ENCODE measurements around the gene HMOX2.

HMOX2 gene

DNA sequence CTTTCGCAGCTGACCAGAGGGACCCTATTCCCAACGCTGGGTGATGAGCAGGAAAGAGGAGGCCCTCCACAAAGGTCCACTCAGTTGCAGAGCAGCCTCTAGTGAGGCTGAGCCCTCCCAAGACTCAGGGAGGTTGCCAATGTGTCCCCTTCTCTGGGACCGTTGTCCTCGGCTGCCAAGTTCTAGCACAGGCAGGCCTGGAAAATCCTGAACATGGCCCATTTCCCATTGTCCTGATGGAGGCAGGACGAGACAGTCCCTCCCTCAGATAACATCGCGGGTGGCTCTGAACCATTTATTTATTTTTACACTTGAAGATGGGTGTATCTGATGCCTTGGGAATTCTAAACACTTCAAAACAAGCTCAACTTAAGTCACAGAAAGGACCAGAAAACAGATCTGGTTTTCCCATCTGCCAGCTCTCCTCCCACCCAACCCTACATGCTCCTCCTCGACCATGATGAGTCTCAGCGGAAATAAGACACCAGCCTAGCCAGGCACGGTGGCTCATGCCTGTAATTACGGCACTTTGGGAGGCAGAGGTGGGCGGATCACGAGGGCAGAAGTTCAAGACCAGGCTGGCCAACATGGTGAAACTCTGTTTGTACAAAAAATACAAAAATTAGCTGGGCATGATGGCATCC, 49.6 kb downstream of the HMOX2 start:
- DNase-seq: no peak

DNA sequence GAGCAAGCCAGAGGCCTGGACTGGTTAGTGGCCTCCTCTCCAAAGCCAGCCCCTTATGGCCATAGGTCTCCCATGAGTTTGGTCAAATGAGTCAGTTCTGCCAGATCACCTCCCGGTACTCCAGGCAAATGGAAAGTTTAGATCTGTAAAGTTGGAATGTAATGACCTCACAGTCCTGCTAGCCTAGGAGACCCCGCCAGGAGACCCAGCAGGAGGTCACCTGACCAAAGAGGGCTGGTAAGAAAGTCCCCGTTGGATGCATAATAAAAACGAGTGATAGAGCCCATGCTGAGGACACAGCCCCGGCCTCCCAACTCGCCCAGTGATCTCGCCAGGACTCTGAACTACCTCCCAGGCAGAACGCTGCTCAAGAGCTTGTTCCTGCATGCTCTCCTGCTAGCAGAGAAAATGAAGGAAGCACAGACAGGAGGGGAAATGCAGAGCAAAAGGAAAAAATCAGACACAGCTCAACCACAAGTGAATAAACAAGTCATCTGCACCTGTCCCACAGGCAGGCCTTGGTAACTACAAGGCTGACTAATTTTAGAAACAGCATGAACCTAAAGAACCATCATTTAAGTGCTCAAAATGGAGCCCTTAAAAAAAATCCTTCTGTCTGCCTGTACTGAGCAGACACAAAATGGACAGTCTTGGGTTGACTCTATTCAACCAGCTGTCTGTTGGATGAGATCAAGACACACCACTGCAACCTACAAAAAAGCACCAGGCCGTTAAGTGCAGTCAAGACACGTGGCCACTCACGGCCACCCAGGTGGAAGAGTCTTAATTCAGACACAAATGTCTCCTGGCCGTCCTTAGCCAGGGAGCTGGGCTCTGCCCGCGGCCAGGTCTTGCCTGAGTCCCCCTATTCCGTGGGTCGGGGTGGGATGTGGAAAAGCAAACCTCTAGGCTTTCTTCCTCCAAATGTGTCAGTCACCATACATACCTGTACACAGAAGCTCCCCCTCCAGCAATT, 53.2 kb downstream of the HMOX2 start:
- no peak for DNase-seq

DNA sequence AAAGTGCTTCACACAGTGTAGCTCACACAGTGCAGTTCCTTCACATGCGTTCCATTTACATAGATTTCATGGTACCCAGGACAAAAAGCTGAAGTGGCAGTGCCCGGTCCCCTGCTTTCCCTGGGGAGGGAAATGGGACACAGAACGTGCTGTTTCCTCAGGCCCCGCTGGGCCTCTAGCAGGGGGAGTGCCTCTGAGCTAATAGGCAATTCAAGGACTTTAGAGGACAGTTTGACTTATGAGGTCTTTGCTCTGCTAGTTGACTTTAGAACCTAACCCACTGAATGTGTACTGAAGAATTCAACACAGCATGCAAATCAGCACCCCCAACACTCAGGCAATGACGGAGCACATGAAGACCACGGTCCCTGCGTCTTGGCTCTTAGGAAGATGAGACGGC, 55.6 kb downstream of the HMOX2 start:
- DNase-seq: no peak

DNA sequence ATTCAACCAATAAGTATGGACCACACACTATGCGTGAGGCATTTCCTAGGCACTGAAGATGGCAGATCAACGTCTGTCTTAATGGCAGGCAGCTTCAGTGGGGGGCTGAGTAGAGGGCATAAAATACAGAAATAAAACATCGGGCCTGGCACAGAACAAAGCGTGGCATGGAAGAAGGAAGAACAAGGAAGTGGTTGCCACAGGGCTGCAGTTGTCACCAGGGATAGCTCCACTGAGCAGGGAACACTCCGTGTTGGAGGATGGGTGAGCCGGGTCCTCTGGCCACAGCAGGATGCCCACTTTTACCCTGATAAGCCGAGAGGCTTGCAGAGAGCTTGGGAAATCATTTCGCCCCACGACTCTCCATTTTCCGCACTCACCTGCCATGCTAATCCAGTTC, 56.0 kb downstream of the HMOX2 start:
- no peak for DNase-seq

DNA sequence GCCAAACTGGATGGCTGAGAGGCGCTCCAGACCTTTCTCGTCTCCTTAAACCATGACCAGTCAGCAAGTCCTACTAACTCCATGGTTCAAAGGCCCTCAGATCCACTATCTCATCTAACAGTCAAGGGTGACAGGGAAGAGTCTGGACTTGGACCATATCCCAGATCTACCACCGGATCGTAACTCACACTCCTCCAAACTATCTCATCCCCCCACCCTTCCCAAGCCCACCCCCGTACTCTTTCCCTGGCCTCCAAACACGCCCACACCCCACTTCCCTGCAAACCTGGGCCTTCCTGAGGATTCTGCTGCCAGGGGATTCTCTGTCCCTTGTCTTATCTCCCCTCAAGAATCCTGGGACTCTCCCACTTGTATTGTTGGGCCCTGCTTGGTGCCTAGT, 57.3 kb downstream of the HMOX2 start:
- no peak for DNase-seq

DNA sequence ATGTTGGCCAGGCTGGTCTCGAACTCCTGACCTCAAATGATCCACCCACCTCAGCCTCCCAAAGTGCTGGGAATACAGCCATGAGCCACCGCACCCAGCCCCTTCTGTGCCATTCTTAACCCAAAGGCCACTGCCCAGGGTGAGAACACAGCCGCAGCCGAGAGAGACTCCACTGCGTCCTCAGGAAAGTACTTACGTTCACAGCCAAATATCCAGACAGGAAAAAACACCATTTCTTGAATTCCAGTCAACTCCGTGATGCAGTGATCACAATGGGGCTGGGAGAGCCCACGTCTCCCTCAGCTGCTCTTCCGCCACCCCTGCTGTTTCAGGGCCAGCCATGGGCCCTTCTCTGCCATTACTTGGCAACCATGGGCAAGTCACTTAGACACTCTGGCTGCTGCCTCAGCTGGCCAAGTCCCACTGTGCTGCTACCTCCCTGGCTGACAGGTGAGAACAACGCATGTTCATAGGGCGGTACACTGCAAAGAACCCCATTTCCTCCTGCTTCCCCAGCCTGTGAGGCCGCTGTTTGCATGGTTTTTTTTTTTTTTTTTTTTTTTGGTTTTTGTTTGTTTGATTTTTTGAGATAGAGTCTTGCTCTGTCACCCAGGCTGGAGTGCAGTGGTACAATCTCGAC, 58.1 kb downstream of the HMOX2 start:
- DNase-seq: peak; percentile 36 to 56

DNA sequence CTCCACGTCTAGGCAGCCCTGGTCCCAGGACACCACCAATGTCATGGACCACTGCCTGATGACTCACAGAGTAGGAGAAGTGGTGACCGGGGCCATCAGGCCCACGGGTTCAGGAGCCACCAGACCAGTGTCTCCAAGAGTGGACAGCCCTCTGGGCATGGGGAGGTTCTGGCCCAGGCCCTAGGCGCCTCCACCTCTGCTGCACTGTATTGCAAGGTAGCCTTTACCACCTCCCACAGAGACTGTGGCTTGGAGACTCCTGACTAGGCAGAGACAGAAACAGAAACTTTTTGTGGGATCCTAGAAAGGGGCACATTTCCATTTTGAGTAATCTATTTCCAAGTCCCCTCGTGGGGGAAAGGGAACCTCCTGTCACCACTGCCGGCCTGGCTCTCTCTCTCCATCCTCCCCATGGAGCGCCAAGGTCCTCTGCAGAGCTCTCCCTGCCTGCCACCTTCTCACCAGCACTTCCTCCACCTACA, 59.5 kb downstream of the HMOX2 start:
- no peak for DNase-seq

DNA sequence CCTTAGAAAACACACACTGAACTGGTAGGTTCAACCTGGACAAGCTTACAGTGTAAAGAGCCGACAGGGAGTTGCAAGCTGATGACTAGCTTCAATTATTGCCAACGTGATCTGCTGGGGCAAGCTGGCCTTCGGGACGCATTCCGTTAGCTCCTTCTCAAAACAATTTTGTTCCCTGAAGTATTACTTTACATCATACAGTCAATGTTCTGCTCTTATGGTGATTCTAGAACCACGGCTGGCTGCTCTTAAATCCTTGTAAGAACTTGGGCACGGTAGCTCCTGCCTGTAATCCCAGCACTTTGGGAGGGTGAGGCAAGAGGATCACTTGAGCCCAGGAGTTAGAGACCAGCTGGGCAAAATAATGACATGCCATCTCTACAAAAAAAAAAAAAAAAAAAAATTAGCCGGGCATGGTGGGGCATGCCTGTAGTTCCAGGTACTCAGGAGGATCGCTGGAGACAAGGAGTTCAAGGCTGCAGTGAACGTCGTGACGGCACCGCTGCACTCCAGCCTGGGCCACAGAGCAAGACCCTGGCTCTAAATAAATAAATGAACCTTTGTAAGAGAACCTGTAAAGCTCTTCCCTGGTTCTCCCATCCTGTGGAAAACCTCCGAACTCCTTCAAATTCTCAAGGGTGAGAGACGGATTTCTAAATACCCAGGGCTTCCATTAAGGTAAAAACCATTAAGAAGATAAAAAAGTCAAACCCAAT, 60.4 kb downstream of the HMOX2 start:
- no peak for DNase-seq

DNA sequence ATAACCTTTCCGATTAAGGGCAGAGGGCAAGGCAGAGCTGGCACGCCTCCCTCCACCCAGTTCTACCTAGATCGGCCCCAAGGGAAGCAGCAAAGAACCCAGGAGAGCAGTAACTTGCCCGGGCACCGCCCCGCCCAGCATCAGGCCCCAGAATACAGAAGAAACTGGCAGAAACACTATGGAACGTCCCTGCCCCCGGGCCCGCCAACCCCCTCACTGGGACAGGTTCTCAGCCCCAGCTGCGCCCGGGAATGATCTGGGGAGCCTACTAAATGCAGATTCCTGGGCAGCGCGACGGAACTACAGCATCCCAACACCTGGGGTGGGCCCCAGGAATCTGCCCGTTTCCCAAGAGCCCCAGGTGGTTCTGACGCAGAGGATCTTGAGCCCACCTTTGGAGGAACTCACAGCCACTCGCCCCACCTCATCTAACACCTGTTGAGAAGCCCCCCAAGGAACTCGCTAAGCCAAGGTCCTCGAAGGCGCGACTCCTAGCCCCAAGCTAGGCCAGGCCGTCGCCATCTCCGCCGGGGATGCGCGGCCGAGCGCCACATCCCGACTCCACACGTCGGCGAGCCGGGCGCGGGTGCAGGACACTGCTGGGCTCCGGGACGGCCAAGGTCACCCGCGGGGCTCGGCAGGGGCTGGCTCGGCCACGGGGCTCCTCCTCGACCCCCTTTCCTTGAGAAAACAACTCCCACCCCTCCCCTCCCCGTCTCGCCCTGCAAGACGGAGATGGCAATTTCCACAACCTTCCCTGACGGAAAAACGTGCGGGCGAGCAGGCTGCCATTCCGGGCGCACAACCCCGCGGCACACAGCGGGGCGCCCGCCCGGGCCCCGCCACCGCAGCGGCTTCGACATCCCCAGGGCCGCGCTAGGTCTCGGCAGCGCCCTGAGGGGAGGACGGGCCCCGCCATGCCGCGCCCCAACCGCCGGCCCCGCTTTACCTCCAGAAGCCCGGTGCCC, 61.5 kb downstream of the HMOX2 start:
- DNase-seq: no peak

DNA sequence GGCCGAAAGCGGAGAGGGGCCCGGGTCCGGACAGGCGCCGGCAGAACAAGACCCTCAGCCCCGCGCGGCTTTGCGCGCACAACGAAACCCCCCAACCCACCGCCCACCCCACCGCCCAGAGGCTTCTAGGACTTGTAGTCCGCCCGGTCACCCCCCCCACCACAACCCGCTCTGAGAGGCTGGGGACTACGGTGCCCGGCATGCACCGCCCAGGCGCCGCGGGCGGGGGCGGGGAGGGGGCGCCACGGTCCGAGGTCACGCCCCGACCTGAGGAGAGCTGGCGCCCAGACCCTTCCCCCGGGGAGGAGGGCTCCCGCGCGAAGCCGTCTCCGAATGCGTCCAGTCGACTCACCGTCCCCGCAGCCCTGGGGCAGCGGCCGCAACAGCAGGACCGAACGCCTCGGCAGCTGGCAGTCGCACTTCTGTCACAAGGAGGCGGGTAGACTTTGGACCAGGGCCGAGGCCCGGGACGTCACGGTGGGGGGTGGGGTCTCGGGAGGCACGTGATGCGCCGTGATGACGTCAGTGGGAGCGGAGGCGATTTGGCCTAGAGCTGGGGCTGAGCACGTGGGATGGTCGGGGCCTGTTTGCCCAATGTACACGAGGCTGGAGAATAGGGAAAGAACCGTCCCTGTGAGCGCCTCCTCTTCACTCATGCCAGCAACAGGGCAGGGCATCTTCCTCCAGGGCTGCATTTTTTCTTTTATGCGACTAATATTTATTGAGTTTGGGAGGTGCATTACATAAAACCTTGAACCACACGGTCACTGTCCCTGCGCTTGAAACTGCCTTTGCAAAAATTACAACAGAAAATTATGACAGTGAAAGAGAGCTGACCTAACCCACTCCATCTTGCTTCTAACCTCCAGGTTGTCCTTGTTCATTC, 62.4 kb downstream of the HMOX2 start, which contains the start of gene CDIP1:
CDIP1 (minus strand) TSS at position 424 of the 886 bp plus-strand sequence. CDS start 24,643 bp downstream, outside the sequence.
- peak; percentile 95 to 96 for DNase-seq

DNA sequence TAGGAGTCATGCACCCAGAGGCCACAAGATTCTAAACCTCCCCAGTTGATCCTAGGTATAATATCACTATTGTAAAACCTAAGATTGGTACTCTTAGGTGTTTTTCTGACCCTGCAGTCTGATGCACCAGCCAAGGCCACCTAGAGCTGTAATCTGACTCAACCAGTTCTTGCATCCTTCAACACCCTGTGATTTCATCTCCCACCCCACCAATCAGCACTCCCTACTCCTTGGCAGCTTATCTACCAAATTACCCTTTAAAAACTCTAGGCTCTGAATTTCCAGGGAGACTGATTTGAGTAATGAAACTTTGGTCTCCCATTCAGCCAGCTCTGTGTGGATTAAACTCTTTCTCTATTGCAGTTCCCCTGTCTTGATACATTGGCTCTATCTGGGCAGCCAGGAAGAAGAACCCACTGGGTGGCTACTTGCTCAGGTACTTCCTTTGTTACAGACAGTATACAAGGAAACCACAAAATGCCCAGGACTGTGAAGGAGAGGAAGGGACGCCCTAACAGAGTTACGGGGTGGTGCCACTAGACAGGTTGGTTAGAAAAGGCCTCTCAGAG, 63.6 kb downstream of the HMOX2 start:
- DNase-seq: no peak

DNA sequence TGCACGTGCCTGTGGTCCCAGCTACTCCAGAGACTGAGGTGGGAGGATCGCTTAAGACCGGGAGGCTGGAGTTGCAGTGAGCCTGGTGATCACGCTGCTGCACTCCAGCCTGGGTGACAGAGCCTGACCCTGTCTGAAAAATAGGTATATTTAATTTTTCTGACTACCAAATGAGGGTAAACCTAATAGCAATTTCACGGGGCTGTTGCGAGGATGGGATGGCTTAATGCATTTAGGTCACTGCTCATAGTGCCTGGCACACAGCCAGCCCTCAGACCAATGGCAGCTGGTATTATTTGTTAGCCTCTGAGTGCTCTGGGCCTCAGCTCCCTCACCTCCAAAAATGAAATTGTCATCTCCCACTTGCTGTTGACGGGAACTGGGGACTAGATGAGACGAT, 68.3 kb downstream of the HMOX2 start:
- no peak for DNase-seq

DNA sequence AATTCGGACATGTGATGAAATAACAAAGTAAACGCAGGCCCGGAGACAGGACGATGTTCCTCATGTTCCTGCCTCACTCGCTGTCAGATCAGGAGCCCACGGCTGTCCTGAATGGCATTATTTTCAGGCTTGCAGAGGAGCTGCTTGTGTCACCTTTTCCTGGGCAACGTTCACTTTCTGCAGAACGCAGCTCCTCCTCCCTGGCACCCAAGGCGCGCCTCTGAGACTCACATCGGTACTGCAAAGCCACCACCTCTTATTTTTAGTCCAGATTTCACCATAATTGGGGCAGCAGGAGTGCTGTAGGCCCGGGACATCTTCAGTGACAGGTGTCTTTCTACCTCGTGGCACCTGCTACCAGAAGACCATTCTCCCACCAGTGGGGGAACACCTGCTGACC, 71.9 kb downstream of the HMOX2 start:
- no peak for DNase-seq

DNA sequence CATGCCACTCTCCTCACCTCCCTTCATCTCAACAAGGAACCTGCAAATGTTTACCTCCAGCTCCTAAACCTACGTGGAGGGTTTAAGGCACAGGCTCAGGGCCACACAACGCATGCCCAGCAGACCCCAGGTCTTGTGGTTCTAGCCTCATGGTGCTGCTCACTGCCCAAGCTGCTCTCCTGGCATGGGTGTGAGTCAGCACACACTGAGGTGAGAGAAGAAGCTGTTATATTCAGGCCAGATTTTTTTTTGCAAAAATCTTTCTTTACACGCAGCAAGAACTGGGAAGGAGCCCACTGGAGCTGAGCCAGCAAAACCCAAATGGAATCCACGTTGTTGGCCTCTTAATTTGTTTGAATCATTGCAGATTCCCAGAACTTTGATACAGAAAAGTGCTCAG, 74.4 kb downstream of the HMOX2 start:
- DNase-seq: no peak

DNA sequence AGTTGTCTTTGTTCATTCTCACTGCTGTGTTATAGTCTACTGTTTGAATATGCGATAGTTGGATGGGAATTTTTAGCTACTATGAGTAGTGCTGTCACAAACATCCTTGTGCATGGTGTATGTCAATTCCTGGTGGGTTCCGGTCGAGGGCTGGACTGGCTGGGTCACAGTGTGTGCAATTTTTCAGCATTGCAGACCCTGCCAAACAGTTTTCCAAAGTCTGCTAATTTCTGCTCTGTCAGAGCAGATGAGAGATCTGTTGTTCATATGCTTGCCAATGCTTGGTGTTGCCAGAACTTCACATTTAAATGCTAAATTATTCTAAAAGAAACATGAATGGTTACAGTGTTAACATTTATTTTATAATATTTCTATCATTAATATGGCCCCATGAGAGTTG, 76.3 kb downstream of the HMOX2 start:
- DNase-seq: no peak

DNA sequence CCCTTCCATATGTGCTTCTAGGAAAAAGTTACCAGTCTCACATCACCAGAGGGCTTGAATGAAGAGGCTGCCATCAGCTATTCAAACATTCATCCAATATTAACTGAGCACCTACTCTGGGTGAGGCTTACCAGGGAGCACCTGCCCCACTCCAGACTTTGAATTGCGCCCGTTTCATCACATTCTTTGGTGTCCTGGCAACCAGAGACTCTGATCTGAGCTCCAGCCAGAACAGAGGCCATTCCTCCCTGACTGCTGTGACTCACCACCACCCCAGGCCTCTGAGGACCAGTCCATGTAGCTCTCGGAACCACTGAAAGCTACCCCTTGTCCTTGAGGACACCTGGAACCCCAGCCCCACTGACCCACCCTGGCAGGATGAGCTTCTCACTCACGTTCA, 79.9 kb downstream of the HMOX2 start, which contains the start of gene C16orf96:
C16orf96 (plus strand) TSS at position 229 of the 400 bp plus-strand sequence; CDS start at position 379, 150 bp downstream.
- DNase-seq: no peak

DNA sequence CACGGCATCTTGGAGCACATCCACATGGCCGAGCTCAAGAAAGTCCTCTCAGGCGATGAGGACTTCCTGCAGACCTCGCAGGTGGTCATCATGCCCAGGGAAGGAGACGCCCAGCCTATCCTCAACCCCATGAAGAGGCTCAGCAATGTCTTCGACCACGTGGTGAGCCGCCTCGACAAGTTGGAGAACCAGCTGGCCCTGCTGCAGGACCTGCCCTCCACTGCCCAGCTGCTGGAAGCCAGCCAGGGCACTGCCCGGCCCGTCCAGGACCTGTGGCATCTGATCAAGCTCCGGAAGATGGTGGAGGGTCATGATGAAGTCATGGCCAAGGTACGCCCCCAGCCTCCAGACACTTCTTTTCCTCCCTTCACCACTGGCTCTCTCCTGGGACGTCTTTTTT, 80.4 kb downstream of the HMOX2 start:
- no peak for DNase-seq

DNA sequence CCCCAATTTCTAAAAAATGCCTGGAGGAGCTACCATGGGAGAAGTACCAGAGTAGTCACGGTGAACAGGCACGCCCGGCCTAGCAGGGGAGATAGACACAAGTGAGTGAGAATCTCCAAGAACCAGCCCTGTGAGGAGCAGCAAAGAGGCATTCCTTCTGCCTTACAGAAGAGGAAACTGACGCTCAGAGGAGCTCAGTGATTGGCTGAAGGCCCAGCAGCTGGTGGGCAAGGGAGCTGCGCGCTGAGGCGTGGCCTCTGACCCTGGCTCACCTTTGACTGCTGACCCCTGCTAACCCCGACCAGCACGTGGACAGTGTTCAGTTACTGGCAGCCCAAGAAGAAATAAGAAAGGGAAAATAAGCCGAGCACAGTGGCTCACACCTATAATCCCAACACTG, 81.8 kb downstream of the HMOX2 start:
- DNase-seq: no peak

Data from CD4-positive, alpha-beta T cell treated with Interleukin-1 beta for 1 hour (primary cell).